GM19025 (cell line): Measurements from ENCODE around the gene VDAC1.
"Not testable (repeated sequence)": the region's sequence is repeated elsewhere in the genome, so short reads cannot be mapped to it uniquely, and the experiment has no call there.

Experiments used
- ATAC-seq: cut with Tn5 transposase; IDR thresholded peaks from one replicate; pipeline ENCODE4 v1.9.1; 2021; ENCODE audit warnings: mild to moderate bottlenecking, low read depth, moderate library complexity; ENCODE audit not compliant: unreplicated experiment

VDAC1 gene

DNA sequence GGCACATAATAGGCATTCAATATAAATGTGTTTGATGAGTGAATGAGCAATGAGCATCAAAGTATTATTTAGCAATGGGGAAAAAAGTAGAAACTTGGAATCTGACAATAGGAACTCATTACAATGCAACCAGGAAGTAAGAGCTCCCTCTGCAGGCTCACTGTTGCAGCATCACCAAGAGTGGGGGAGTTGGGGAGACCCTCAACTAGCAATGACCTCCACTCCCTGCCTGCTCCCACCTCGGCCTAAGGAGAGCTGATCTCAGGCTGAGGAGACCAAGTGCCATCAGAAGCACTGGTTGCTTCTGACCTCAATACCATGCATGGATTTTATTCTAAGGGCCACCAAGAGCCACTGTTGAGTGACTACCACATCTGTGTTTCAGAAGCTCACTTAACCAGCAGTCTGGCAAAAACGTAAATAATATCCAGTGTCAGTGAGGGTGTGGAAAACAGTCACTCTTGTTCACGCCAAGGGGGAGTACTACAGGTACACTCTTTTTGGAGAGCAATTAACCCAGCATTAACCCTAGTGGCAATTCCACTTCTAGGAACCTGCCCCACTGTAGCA lies 8.0 kb downstream of the VDAC1 start:
- ATAC-seq = no peak

DNA sequence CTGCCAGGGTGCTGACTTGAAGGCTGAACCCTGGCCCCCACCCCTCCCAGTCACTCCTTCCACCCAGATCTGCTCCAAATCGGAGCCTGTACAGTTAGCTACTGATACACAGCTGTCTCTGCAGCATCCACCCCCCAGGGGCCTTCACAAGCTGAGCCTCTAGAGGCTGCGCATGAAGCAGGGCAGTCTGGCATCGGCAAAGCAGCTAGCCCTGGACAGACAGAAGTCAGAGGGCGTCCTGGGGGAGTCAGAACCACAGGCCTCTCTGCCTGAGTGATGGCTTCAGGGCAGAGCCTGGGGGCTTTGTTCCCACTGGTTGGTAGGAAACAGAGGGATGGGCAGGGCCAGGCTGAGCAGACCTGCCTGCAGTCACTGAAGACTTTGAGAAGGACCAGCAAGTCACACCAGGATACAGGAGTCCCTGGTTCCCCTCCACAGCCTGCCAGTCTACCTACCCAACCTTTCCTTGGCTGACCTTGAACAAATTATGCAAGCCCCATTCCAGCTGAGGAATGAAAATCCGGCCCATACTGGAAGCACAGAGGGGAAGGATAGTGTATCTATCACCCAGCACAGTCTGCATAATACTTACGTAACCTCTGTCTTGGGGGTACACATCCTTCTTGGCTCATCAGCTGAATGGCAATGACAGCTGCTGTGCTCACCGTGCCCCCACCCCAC lies 8.8 kb downstream of the VDAC1 start:
- no peak for ATAC-seq

DNA sequence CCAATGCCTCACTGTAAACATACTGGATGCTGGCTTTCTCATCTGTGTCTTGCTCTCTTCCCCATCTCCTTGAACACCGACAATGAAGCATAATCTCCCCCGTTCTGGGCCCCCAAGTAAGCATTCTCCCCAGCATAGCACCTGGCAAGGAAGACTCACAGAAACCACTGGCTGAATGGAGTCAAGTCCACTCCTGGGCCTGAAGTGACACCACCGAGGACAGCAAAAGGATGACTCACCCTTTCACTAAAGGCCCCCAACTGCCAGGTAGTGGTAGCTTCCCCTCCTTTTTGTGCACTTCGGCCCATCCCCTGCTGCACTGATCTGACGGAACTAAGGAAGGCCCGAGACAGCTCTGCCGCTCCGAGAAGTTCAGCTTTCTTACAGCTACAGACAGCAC lies 9.4 kb downstream of the VDAC1 start:
- no peak for ATAC-seq

DNA sequence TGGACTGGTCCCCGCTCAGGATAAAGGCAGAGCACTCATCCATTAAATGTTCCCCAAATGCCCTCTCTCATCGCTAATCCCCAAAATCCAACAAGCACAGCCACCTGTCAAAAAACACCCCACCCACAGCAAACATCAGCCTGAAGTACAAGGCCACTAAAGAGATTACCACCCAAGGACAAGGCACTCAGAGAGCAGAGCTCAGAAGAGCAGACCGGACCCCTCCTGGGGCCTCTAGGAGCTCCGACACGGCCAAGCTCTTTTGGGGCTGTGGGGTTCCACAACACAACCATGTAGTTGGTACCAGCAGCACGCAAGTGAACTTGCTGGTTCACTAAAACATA lies 9.8 kb downstream of the VDAC1 start:
- ATAC-seq = no peak

DNA sequence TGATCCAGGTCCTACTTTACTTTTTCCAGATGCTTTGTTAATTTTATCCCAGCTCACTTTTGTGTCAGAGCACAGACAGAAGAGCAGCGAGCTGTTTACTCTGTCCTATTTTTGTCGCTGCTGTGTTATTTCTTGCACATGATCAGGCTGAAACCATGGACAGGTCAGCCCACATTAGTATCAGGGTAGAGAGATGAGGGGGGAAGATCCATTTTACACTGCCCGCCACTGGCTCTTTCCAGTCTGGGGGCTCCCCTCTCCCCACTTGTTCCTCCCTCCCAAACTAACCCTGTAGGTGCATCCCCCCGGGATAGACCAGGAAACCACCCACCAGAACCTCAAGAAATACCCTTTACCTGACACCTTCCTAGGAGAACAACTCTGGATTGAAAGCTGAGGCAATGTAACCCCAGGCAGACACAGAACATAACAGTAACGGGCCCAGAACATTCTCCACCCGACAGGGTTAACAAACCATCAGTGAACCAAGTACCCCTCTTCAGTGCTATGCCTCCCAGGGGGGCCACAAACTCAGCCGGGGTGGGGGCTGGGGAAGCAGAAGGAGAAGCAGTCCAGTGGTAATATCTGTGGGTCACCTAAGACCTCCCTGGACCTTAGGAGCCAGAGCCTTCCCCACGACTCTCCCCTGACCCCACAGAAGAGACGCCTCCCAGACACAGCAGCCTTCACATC lies 10.3 kb downstream of the VDAC1 start:
- no peak for ATAC-seq

DNA sequence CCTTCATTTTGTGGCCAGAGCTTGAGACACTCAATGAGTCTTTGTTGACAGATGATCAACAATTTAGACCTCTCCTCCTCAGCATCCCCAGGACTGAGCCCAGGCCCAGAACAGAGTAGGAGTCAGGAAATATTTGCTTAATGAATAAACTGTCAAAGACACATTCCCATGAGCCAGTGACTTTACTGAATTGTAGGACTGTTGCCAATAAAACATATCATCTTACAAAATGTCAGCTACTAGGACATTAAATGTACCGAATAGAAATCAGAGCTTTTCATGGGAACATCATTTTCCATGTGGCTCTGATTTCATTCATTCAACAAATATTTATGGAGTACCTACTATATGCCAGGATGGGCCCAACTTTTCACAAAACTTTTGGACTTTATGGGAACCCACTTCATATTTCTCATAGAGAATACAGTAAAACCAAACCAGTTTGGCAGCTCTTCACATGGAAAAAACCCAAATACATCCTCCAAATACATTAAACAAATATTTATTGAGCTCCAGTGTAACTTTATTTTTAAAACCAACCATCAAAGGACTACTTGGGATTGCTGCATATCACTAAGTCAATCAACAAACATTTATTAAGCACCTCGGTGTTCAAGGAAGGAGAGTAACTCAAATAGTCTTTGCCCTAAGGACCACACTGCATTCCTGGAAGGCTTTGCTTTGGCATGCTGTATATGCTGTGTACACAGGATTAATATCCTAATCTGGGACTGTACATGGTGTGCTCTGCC lies 11.4 kb downstream of the VDAC1 start:
- no peak for ATAC-seq

DNA sequence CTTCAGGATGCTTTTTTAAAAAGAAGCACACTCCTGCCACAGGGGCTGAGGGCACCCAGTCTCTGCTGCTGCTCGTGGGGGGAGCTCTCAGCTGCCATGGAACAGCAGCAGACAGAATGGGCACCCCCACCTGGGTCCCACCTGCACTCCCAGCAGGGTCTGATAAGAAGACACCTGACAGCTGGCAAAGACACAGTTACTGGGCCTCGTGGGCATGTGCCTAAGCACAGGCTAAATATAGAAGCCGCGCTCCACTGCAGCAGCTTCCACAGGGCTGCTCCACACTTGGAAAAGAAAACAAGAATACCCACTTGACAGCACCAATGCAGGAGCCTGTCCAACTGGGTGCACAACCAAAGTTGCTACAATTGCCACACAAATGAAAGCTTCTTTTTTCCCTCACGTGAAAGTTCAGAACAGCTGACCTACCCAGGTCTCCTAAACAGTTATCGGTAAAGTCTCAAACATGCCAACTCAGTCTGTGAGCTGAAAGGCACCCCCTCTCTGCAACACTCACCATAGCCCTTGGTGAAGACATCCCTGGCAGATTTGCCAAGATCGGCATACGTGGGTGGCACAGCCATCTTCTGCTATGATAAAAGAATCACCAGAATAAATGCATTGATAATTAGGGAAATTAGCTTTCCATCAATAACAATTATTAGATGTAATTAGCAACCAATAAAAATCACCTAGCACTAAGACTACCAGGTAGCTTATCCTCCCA lies 12.2 kb downstream of the VDAC1 start:
- ATAC-seq = no peak

DNA sequence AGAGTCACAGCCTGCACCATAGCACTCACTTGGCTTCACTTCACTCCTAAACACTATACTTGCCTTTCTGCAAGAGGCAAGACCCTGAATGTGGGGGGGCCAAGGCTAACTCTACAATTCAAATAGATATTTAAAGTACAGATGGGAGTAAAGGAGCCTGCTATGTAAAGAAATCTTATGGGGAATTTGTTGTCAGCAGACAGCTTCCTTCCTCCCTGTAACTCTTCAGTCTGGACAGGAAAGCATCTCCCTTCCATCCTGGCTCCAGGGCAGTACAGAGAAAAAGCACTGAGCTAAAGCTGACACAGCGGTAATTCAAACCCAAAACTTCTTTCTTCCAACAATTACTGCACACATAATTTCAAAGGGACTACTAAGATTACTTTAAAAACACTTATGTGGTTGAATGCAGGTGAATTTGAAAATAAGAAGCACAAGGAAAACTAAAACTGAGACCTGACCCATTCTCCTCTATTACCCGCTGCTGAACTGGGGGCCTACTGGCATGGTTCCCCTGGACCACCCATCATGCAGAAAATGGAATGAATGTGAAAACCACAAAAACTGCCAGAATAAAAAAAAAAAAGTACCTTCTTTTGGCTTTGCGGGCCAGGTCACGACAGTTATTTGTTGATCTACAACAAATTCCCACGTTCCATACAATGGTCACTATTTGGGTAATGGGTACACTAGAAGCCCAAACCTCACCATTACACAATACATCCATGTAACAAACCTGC lies 13.4 kb downstream of the VDAC1 start:
- ATAC-seq = no peak

DNA sequence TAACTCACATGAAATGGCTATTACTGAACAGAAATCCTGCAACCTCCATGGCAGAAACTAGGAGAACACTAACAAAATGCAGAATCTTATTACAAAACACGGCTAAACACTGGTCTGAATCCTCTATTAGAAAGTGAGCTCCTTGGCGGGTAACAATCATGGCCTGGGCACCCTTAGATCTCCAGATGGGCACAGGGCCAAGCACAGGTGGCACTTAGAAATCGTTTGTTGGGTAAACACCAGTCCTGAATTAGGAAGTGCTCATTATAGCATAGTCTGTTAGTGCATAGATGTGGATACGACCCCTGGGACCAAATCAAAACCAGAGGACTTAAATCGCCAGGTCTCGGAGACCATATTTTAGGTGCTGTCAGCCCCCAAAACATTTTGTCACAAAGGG lies 14.4 kb downstream of the VDAC1 start:
- no peak for ATAC-seq

DNA sequence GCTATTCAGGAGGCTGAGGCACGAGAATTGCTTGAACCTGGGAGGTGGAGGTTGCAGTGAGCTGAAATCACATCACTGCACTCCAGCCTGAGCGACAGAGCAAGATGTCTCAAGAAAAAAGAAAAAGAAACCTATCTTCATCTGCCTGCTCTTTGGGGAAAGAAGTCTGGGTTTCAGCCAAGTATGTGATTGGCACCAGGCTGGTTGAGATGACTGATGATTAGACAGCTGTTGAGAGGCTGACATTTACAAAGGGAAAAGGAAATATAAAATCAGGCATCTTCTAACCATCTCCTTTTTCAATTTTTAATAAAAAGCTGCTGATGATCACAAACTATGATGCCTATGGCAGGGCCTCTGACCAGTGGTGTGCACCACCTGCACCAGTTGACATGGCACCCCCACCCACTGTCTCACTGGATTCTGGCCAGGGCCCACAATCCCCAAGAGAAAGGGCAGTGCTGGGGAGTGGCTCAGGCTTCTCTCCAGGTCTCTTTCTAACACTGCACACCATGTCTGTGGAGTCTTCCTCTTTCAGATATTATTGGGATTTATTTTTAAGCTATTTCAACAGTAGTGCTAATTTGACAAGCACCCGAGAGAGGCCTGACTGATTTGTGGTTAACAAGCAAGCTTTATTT lies 19.1 kb downstream of the VDAC1 start:
- no peak for ATAC-seq

DNA sequence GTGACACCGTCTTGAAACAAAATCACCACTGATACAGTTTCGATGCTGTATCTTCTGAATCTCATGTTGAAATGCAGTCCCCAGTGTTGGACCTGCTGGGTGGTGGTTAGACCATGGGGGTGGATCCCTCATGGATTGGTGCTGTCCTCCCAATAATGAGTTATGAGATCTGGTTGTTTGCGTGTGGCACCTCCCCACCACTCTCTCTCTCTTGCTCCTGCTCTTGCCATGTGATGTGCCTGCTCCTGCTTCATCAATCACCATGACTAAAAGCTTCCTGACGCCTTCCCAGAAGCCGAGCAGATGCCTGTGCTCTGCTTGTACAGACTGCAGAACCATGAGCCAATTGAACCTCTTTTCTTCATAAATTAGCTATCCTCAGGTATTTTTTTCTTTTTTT lies 21.1 kb downstream of the VDAC1 start:
- no peak for ATAC-seq

DNA sequence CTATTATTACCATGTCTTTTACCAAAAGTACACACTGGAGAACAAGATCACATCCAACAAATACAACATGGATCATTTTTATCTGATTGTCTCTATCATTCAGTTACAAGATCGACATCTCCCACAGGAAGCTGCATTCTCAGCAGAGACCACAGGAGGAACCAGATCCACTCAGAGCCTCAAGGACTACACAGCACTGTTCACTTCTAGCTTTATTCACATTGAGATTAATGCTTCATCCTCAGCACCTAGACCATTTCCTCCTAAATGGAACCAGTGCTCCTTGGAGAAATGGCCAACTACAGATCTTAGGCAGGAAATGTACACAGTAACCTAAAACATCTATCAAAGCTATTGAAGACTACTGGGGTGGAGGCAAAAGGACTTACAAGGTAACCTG lies 23.1 kb downstream of the VDAC1 start:
- ATAC-seq = no peak

DNA sequence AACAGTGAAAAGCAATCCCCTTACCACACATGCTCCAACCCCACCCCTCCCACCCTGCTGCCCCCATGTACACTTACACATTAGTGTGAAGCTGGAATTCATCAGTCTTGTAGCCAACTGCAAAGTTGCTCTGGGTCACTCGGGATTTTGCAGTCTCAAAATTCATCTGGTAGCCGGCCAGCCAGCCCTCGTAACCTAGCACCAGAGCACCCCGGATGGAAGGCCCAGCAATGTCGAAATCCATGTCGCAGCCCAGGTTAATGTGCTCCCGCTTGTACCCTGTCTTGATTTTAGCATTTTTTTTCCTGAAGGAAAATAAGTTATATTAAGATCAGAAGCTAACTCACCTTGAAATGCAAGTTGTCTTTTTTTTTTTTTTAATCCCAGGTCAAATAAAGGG lies 24.1 kb downstream of the VDAC1 start:
- ATAC-seq = no peak

DNA sequence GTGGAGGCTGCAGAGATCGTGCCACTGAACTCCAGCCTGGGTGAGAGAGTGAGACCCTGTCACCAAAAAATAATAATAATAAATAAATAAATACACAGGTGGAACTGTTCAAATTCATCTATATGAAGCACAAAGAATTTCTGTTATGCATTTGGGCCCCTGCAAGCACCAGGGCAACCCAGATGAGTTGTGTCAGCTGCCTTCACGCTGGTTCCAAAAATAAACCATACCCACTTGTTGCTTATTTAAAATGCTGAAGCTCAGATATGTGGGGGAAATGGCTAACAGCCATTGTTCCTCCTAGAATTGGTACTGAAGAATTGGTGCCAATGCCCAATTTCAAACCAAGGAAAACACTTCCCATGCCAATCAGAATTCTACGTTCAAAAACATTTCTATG lies 25.8 kb downstream of the VDAC1 start:
- ATAC-seq = no peak

DNA sequence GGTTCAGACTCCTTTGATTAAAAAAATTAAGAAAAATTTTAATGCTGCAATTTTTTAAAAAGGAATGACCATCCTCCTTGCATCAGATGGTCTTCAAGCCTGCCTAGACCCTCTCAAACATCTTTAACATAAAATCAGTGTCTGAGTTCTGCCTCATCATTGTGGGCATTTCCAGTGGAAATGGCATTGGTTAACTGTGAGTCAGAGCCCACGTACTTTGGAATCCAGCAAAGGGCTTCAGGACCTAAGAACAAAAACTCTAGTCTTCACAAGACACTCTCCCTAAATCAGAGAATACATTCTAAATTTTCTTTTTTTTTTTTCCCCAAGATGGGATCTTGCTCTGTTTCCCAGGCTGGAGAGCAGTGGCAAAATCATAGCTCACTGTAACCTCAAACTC lies 26.9 kb downstream of the VDAC1 start:
- ATAC-seq = no peak

DNA sequence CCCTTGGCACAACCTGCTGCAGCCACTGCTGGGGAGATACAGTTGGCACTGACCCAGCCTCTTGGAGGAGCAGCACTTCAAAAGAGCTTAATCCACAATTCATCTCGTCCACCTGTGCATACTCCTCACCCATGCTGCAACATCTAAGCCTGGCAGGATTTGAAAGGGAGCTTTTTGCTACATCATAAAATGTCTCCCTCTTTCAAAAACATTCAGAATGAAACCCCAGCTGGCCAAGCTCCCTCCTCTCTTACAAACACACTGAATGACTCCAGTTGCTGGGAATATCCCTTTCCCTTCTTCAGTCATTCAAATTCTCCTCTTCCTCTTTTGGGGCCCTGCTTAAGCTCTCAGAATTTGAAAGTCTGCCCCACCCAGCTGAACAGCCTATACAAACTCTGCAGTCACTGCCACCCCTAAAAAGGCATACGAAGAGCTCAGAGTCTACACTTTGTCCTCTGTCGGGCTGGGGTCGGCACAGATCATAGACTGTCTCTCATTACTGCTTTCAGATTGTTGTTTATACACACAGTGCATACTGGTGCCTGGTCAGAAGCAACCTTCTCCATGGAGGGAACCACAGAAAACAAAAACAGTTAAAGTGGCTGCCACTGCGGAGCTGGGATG lies 27.5 kb downstream of the VDAC1 start:
- ATAC-seq = peak; percentile 69

DNA sequence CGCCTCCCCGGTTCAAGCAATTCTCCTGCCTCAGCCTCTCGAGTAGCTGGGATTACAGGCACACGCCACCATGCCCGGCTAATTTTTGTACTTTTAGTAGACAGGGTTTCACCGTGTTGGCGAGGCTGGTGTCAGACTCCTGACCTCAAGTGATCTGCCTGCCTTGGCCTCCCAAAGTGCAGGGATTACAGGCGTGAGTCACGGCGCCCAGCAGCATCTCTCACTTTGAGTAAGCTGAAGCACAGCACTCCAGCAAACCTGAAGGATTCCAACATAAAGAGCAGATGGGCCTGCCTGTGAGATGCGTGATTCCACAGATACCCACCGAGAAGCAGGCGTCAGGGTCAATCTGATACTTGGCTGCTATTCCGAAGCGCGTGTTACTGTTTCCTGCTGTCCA lies 29.2 kb downstream of the VDAC1 start:
- not testable (repeated sequence) for ATAC-seq

DNA sequence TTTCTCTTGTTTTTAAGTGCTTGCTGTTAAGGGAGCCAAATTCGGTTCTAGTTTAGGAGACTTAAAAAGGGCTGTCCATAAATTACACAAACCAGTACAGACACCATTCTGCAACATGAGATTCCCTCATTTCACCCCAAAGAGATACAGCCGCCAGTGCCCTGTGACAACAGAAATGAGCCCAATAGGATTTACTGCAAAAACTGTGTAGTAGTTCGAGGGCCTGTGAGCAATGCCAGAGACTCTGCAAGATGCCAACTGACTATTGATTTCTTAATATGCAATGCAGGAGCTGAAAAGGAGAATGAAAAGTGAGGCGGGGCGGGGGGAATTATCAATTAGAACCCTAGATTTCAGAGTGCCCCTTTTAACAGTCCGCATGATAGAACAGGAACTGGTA lies 30.6 kb downstream of the VDAC1 start:
- ATAC-seq = no peak

DNA sequence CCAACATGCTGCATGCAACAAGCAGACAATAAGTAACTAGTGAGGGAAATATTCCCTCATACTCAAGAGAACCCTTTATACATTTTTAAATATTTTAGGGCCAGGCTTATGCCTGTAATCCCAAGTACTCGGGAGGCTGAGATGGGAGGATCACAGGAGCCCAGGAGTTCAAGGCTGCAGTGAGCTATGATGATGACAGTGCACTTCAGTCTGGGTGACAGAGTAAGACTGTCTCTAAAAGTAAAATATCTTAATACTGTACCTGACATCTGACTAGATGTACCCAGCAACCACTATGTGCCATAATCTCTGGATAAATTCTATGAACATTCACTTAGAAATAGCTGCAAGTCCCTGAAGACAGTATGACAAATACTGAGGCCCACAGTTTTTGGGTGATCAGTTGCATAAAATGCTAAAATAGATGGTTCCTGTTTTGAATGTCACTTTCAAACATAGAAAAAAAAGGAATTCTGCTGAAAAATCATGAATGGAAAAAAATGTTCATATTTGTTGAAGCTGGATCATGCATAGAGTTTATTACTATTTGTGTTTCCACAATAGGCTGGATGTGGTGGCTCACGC lies 34.4 kb downstream of the VDAC1 start:
- no peak for ATAC-seq
